ENCODE data around the gene UNG. TPM values are rescaled to one million over a fixed set of nuclear protein-coding genes. Genes with fewer than 3 reads are reported as not detected.
"Not testable (repeated sequence)": the region's sequence is repeated elsewhere in the genome, so short reads cannot be mapped to it uniquely, and the experiment has no call there.

UNG gene
- total RNA-seq: 48.2 to 49.0 TPM (median 48.7 TPM) in 3 replicates

GRCh38 chr12:109097435-109098182, at the start of gene UNG:
Gene UNG (plus strand): TSS chr12:109097597. CDS start chr12:109097680, 83 bp downstream.
- DNase-seq (ENCODE audit: low spot score in 2 of 2, unreplicated experiment in 2 of 2): peak; percentile 98
- Mint-ChIP-seq H3K4me1 (peaks cover 28% of the 10 kb centered on the region), H3K4me3 (peak within 1 kb of the TSS; percentile 91), H3K27ac (peak within 1 kb of the TSS; percentile 97), H3K36me3 (peaks cover 18% of the 10 kb centered on the region), H3K27me3 (ENCODE audit: low read depth) (no peaks in the 10 kb centered on the region), H3K9me3 (no peaks in the 10 kb centered on the region)
- TF ChIP-seq CTCF (IDR thresholded peaks at IDR 0.05; ENCODE audit: unreplicated experiment): no peak

DNA sequence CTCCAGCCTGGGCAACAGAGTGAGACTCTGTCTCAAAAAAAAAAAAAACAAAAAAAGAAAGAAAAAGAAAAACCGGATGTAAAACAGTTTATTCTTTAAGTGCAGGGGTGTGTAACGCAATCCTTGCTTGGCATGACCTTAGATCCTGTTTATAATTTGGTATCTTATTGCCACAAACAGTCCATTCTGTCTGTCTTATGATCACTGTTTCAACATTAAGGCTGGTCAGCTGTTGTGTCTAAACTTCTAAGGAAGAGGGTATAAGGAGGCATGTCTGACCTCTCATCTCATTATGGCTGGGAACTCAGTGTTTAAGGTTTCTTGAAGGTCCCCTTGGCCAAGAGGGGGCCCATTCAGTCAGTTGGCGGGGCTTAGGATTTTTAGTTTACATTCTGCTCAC, 48.7 kb upstream of the UNG start:
- not testable (repeated sequence) for DNase-seq (ENCODE audit: low spot score in 2 of 2, unreplicated experiment in 2 of 2); H3K27ac Mint-ChIP-seq; H3K36me3 Mint-ChIP-seq; H3K27me3 Mint-ChIP-seq (ENCODE audit: low read depth); H3K9me3 Mint-ChIP-seq; H3K4me3 Mint-ChIP-seq
- H3K4me1 Mint-ChIP-seq: peaks cover 11% of the 10 kb centered on the region

DNA sequence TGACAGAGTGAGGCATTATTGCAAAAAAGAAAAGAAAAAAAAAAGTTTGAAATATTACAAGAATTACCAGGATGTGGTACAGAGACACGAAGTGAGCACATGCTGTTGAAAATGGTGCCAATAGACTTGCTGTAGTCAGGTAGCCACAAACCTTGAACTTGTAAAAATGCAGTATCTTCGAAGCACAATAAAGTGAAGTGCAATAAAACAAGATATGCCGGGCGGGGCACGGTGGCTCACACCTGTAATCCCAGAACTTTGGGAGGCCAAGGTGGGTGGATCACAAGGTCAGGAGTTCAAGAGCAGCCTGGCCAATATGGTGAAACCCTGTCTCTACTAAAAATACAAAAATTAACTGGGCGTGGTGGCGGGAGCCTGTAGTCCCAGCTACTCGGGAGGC, 47.6 kb upstream of the UNG start:
- not testable (repeated sequence) for H3K27ac Mint-ChIP-seq; H3K36me3 Mint-ChIP-seq; DNase-seq (ENCODE audit: low spot score in 2 of 2, unreplicated experiment in 2 of 2); H3K27me3 Mint-ChIP-seq (ENCODE audit: low read depth); H3K9me3 Mint-ChIP-seq; H3K4me3 Mint-ChIP-seq
- peaks cover 14% of the 10 kb centered on the region for H3K4me1 Mint-ChIP-seq

GRCh38 chr12:109052097-109052413, 45.3 kb upstream of the UNG start:
- H3K27me3 Mint-ChIP-seq (ENCODE audit: low read depth): no peaks in the 10 kb centered on the region
- TF ChIP-seq CTCF (IDR thresholded peaks at IDR 0.05; ENCODE audit: unreplicated experiment): no peak
- no peak for DNase-seq (ENCODE audit: low spot score in 2 of 2, unreplicated experiment in 2 of 2)
- H3K9me3 Mint-ChIP-seq: no peaks in the 10 kb centered on the region
- peaks cover 4% of the 10 kb centered on the region for H3K36me3 Mint-ChIP-seq
- peaks cover 14% of the 10 kb centered on the region for H3K4me1 Mint-ChIP-seq
- H3K4me3 Mint-ChIP-seq: peak overlapping the region; percentile 96
- peak overlapping the region; percentile 96 for H3K27ac Mint-ChIP-seq

GRCh38 chr12:109052414-109053323, 44.7 kb upstream of the UNG start, which contains the start of gene USP30:
Gene USP30 (plus strand): TSS chr12:109052576. CDS start chr12:109052679, 103 bp downstream.
- no peaks in the 10 kb centered on the region for H3K27me3 Mint-ChIP-seq (ENCODE audit: low read depth)
- peak within 1 kb of the TSS; percentile 96 for H3K4me3 Mint-ChIP-seq
- peak within 1 kb of the TSS; percentile 96 for H3K27ac Mint-ChIP-seq
- TF ChIP-seq CTCF (IDR thresholded peaks at IDR 0.05; ENCODE audit: unreplicated experiment): no peak
- peak; percentile 87 to 91 for DNase-seq (ENCODE audit: low spot score in 2 of 2, unreplicated experiment in 2 of 2)
- peaks cover 5% of the 10 kb centered on the region for H3K36me3 Mint-ChIP-seq
- peaks cover 14% of the 10 kb centered on the region for H3K4me1 Mint-ChIP-seq
- no peaks in the 10 kb centered on the region for H3K9me3 Mint-ChIP-seq

- DNase-seq (ENCODE audit: low spot score in 2 of 2, unreplicated experiment in 2 of 2): no peak
- Mint-ChIP-seq H3K4me1 (peaks cover 14% of the 10 kb centered on the region), H3K4me3 (peak overlapping the region; percentile 96), H3K36me3 (peaks cover 9% of the 10 kb centered on the region), H3K27me3 (ENCODE audit: low read depth) (no peaks in the 10 kb centered on the region), H3K27ac (peak overlapping the region; percentile 92), H3K9me3 (no peaks in the 10 kb centered on the region)
- TF ChIP-seq CTCF (IDR thresholded peaks at IDR 0.05; ENCODE audit: unreplicated experiment): no peak
Observed at GRCh38 chr12:109053382-109054123, 43.8 kb upstream of the UNG start.

DNA sequence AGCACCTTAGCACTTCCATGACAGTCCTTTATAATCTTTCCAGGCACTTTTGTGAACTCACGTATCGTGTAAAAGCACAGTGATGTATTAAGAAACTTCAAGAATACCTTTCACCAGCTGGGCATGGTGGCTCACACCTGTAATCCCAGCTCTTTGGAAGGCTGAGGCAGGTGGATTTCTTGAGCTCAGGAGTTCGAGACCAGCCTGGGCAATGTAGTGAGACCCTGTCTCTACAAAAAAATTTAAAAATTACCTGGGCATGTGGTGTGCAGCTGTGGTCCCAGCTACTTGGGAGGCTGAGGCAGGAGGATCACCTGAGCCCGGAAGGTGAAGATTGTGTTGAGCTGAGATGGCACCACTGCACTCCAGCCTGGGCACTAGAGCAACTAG, 43.3 kb upstream of the UNG start:
- not testable (repeated sequence) for H3K9me3 Mint-ChIP-seq; DNase-seq (ENCODE audit: low spot score in 2 of 2, unreplicated experiment in 2 of 2); H3K27me3 Mint-ChIP-seq (ENCODE audit: low read depth)
- Mint-ChIP-seq H3K4me1 (peaks cover 14% of the 10 kb centered on the region), H3K4me3 (peak overlapping the region; percentile 96), H3K36me3 (peaks cover 12% of the 10 kb centered on the region), H3K27ac (peak overlapping the region; percentile 92)

Data from mesothelial cell of epicardium (in vitro differentiated cells).